ENCODE results near the gene TRAPPC2L. TPM values are rescaled to one million over a fixed set of nuclear protein-coding genes. Genes with fewer than 3 reads are reported as not detected.

The TRAPPC2L gene
- total RNA-seq, 1 donor from 2014 or later = 50.6 TPM

DNA sequence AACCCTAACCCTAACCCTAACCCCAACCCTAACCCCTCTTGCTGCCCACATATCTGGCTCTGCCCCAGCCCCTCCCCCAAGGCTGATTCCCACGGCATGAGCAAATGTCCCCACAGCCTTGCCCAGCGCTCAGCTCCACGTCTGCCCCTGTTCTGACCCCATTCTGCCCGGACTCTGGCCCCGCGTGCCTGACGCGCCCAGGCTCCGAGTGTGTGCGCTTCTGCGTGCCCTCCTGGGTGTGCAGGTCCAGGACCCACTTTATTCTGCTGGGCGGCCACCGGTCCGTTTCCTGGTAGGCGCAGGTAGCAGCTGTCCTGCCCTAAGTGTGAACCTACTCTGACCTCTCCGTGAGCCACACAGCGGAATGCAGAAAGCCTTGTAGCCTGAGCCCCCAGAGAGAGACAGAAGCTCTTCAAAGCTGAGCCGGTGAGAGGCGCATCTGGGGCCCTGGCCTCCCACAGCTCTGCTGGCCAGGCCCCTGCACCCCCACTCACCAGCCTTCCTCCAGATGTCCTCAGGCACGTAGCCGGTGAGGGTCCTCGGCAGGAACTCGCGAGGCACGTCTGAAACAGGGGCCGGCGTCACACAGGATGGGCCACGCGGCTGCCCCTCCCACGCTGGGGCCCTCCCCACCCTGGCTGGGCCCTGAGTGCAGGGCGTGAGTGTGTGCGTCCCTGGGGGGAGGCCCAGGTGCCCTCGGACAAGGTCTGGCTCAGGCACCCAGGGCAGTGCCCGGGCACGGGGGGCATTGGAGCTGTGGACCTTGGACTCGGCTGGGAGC, 23.5 kb downstream of the TRAPPC2L start:
- H3K9me3 Mint-ChIP-seq (ENCODE audit: unreplicated experiment) = peaks cover 21% of the 10 kb centered on the region
- H3K4me3 Mint-ChIP-seq (ENCODE audit: unreplicated experiment) = no peak overlapping the region
- H3K36me3 Mint-ChIP-seq (ENCODE audit: unreplicated experiment) = no peaks in the 10 kb centered on the region
- H3K27me3 Mint-ChIP-seq (ENCODE audit: unreplicated experiment) = peaks cover 18% of the 10 kb centered on the region
- TF ChIP-seq, protein P1, sequence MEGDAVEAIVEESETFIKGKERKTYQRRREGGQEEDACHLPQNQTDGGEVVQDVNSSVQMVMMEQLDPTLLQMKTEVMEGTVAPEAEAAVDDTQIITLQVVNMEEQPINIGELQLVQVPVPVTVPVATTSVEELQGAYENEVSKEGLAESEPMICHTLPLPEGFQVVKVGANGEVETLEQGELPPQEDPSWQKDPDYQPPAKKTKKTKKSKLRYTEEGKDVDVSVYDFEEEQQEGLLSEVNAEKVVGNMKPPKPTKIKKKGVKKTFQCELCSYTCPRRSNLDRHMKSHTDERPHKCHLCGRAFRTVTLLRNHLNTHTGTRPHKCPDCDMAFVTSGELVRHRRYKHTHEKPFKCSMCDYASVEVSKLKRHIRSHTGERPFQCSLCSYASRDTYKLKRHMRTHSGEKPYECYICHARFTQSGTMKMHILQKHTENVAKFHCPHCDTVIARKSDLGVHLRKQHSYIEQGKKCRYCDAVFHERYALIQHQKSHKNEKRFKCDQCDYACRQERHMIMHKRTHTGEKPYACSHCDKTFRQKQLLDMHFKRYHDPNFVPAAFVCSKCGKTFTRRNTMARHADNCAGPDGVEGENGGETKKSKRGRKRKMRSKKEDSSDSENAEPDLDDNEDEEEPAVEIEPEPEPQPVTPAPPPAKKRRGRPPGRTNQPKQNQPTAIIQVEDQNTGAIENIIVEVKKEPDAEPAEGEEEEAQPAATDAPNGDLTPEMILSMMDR (IDR thresholded peaks at IDR 0.05; ENCODE audit: partially characterized antibody, unreplicated experiment) = no peak
- DNase-seq = no peak
- peak overlapping the region; percentile 86 for H3K27ac Mint-ChIP-seq (ENCODE audit: unreplicated experiment)
- H3K4me1 Mint-ChIP-seq (ENCODE audit: low read depth, unreplicated experiment) = peaks cover 13% of the 10 kb centered on the region

DNA sequence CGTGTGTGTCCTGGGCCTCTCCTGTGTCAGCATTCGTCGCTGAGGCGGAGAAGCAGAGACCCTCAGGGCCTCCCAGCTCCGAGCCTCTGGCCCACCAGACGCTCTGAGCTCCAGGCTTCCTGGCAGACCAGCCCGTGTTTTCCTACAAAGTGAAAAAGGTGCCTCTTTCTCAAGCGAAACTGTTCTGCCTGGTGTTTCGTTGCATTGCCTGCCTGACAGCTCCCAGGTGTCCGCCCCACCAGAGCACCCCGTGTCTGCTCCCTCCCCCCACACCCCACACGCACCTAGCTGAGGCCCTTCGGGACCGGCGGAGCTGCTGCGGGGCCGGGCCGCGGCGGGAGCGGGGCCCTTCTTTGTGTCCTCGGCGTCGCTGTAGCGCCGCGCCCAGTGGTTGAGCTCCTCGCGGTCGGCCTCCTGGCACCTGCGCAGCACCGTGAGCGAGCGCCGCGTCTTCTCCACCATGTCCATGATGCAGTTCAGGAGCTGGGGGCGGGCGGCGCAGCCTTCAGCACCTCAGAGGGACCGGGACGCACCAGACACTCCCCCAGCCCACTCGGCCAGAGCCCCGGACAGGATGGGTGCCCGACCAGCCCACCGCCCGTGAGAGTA, 24.2 kb downstream of the TRAPPC2L start:
- H3K4me3 Mint-ChIP-seq (ENCODE audit: unreplicated experiment) = no peak overlapping the region
- peaks cover 17% of the 10 kb centered on the region for H3K9me3 Mint-ChIP-seq (ENCODE audit: unreplicated experiment)
- no peak overlapping the region for H3K27ac Mint-ChIP-seq (ENCODE audit: unreplicated experiment)
- no peak for DNase-seq
- H3K36me3 Mint-ChIP-seq (ENCODE audit: unreplicated experiment) = no peaks in the 10 kb centered on the region
- TF ChIP-seq, protein P1 (IDR thresholded peaks at IDR 0.05; ENCODE audit: partially characterized antibody, unreplicated experiment) = no peak
- H3K4me1 Mint-ChIP-seq (ENCODE audit: low read depth, unreplicated experiment) = peaks cover 11% of the 10 kb centered on the region
- H3K27me3 Mint-ChIP-seq (ENCODE audit: unreplicated experiment) = peaks cover 17% of the 10 kb centered on the region

DNA sequence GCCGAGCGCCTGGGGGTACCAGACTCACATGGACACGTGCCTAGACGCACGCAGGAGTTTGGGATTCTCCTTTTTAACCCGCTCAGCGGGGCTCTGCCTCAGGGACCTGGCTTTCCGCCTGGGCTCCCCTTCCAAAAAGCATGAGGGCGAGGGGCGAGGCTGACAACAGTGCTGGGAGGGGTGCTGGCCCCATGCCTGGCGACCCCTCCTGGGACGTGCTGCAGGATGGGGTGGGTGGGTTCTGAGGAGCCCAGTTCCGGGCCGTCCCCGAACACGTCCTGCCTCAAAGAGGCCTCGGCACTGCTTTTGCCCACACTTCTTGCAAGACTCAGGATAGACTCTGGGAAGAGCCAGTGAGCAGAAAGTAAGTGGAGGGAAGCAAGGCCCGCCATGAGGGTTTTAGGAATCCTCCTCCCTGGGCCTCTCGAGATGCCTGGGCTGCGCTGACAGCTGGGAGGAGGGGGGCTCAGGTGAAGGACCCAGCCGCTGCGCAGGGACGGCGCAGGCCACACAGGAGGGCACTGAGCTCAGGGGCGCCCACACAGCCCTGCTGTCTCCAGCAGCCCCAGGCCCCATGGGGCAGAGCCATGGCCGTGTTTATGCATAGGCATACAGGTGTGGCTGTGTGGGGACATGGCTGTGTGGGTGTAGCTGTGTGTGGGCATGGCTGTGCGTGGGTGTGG, 24.9 kb downstream of the TRAPPC2L start:
- Mint-ChIP-seq H3K27me3 (ENCODE audit: unreplicated experiment) (peaks cover 14% of the 10 kb centered on the region), H3K4me1 (ENCODE audit: low read depth, unreplicated experiment) (peaks cover 7% of the 10 kb centered on the region), H3K9me3 (ENCODE audit: unreplicated experiment) (peaks cover 17% of the 10 kb centered on the region), H3K36me3 (ENCODE audit: unreplicated experiment) (no peaks in the 10 kb centered on the region), H3K4me3 (ENCODE audit: unreplicated experiment) (no peak overlapping the region), H3K27ac (ENCODE audit: unreplicated experiment) (no peak overlapping the region)
- no peak for DNase-seq
- TF ChIP-seq, protein P1 (IDR thresholded peaks at IDR 0.05; ENCODE audit: partially characterized antibody, unreplicated experiment) = no peak

DNA sequence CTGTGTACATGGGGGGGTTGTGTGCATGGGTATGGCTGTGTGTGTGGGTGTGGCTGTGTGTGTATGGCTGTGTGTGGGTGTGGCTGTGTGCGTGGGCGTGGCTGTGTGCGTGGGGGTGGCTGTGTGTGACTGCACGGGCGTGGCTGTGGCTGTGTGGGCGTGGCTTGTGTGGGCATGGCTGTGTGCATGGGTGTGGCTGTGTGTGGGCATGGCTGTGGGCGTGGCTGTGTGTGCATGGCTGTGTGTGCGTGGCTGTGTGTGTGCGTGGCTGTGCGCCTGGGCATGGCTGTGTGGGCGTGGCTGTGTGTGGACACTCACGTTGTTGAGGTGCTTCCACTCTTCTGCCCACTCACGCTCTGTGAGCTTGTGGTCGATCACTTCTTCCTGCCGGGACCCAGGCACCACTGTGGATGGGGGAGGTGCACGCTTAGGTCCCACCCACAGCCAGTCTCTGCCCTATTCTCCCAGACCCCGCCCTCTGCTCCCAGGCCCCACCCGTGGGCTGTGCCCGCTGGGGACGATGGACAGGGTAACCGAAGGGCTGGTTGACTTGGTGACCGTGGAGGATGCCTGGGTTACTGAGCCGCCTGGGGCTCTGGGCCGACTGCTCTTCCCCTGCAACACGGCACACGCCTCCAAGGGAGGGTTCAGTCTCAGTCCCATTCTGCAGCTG, 25.6 kb downstream of the TRAPPC2L start:
- no peak for DNase-seq
- no peaks in the 10 kb centered on the region for H3K36me3 Mint-ChIP-seq (ENCODE audit: unreplicated experiment)
- no peak overlapping the region for H3K4me3 Mint-ChIP-seq (ENCODE audit: unreplicated experiment)
- H3K9me3 Mint-ChIP-seq (ENCODE audit: unreplicated experiment) = peaks cover 20% of the 10 kb centered on the region
- TF ChIP-seq, protein P1 (IDR thresholded peaks at IDR 0.05; ENCODE audit: partially characterized antibody, unreplicated experiment) = no peak
- H3K27me3 Mint-ChIP-seq (ENCODE audit: unreplicated experiment) = peaks cover 17% of the 10 kb centered on the region
- H3K4me1 Mint-ChIP-seq (ENCODE audit: low read depth, unreplicated experiment) = peaks cover 10% of the 10 kb centered on the region
- no peak overlapping the region for H3K27ac Mint-ChIP-seq (ENCODE audit: unreplicated experiment)

Data from glutamatergic neuron (in vitro differentiated cells).